Body of pancreas (tissue), 4 donors: Measurements from ENCODE around the gene PTPRN2. TPM values are rescaled to one million over a fixed set of nuclear protein-coding genes. Genes with fewer than 3 reads are reported as not detected.

Experiments
- ATAC-seq: fragments of 150-250 bp; one replicate; pipeline ENCODE4 v1.9.1; 2016
- DNase-seq, 4 donors: peaks; one replicate each; pipeline ENCODE4 v3.0.0-alpha.2; 2019
- H3K27ac ChIP-seq, 4 donors: fragments of 200-600 bp; sonication (generic); 1 replicate in 3 of 4; 2 replicates in 1 of 4; pipeline versions ENCODE4 v1.5.1 to v1.6.1; 2016 to 2019; ENCODE audit warnings: mild to moderate bottlenecking in 1 of 4, mixed read lengths in 1 of 4, moderate library complexity in 1 of 4
- H3K27me3 ChIP-seq, 2 donors: fragments of 200-600 bp; sonication (generic); one replicate each; pipeline ENCODE4 v1.6.0; 2016; ENCODE audit warnings: mild to moderate bottlenecking in 1 of 2
- H3K36me3 ChIP-seq, 2 donors: fragments of 200-600 bp; sonication (generic); replicated peaks in 1 of 2; 2 replicates each; pipeline ENCODE4 v1.5.1; 2016; ENCODE audit warnings: low read depth in 2 of 2; ENCODE audit not compliant: insufficient read depth in 1 of 2
- H3K4me1 ChIP-seq: fragments of 200-600 bp; sonication (generic); one replicate; pipeline ENCODE4 v1.6.0; 2016
- H3K4me3 ChIP-seq, 2 donors: fragments of 200-600 bp; sonication (generic); 1 replicate in 1 of 2; 2 replicates in 1 of 2; pipeline ENCODE4 v1.5.1; 2016 to 2019
- H3K9me3 ChIP-seq, 3 donors: fragments of 200-600 bp; sonication (generic); 1 replicate in 2 of 3; 2 replicates in 1 of 3; pipeline ENCODE4 v1.5.1; 2016
- CTCF ChIP-seq, 7 experiments: fragments of 450-650 bp in 4 of 7; fragments of 200-600 bp in 3 of 7; sonication (generic) in 3 of 7; IDR thresholded peaks; one replicate each; pipeline ENCODE4 v1.5.1; 2016 to 2019; ENCODE audit warnings: antibody characterized with exemption in 7 of 7
- POLR2A ChIP-seq, 3 donors: fragments of 450-650 bp; IDR thresholded peaks; one replicate each; pipeline ENCODE4 v1.6.1; 2016; ENCODE audit warnings: antibody characterized with exemption in 3 of 3, mild to moderate bottlenecking in 2 of 3
- WGBS, 2 donors: methylation state at CpG; one replicate each; pipeline ENCODE4 v1.1.5; 2017; 5-methylcytosine and 5-hydroxymethylcytosine counted together
- intact Hi-C: fragments of 100-400 bp; cut with DNase I; formaldehyde crosslinking; loops from one replicate; pipeline ENCODE4 v1.15.1; 2023
- total RNA-seq, 2 donors: library from RNA; depleted of rRNA; stranded (reverse); fragments of >200 nt; gene quantifications; one replicate each; pipeline ENCODE4 v1.1.0, GENCODE V29; 2016

The PTPRN2 gene
- total RNA-seq, 2 donors from 2014 or later: 31.6 to 76.1 TPM

GRCh38 chr7:158445421-158446175 is 142.0 kb downstream of the PTPRN2 start:
- TF ChIP-seq CTCF (IDR thresholded peaks at IDR 0.05): no peak
- TF ChIP-seq POLR2A (IDR thresholded peaks at IDR 0.05): no peak
- Histone ChIP-seq H3K36me3 (no peaks in the 10 kb centered on the region), H3K27ac (no peak overlapping the region), H3K4me1 (peaks cover 29% of the 10 kb centered on the region), H3K4me3 (no peak overlapping the region), H3K9me3 (no peaks in the 10 kb centered on the region), H3K27me3 (no peaks in the 10 kb centered on the region)
- intact Hi-C loops: no loop called here
- DNase-seq: no peak
- 73 to 85% methylated on average over 22 to 30 of the region's 30 CpGs for WGBS, 2 donors
- ATAC-seq: no peak

- 51 to 65% methylated on average over 25 of the region's 25 CpGs for WGBS, 2 donors
- no peaks in the 10 kb centered on the region for H3K9me3 ChIP-seq
- TF ChIP-seq CTCF (IDR thresholded peaks at IDR 0.05): no peak
- no peak for TF ChIP-seq POLR2A (IDR thresholded peaks at IDR 0.05)
- no peaks in the 10 kb centered on the region for H3K36me3 ChIP-seq
- no peak for ATAC-seq
- DNase-seq: peak in 1 of 4 donors; percentile 19
- H3K4me3 ChIP-seq: no peak overlapping the region
- no peaks in the 10 kb centered on the region for H3K27me3 ChIP-seq
- intact Hi-C loops: no loop called here
- peaks cover 29% of the 10 kb centered on the region for H3K4me1 ChIP-seq
- H3K27ac ChIP-seq: peak overlapping the region in 1 of 4 donors; percentile 12
Measured at GRCh38 chr7:158444501-158445420, 142.9 kb downstream of the PTPRN2 start.

- WGBS, 2 donors: 55 to 66% methylated on average over 8 to 18 of the region's 19 CpGs
- peak in 1 of 4 donors; percentile 38 for DNase-seq
- intact Hi-C loops: no loop called here
Measured at GRCh38 chr7:158443688-158444483, 143.7 kb downstream of the PTPRN2 start.

More at GRCh38 chr7:158443688-158444483, 143.7 kb downstream of the PTPRN2 start:
- Histone ChIP-seq H3K4me1 (peaks cover 29% of the 10 kb centered on the region), H3K36me3 (no peaks in the 10 kb centered on the region), H3K27me3 (no peaks in the 10 kb centered on the region), H3K4me3 (no peak overlapping the region), H3K9me3 (no peaks in the 10 kb centered on the region), H3K27ac (peak overlapping the region in 1 of 4 donors; percentile 12)
- ATAC-seq: no peak
- TF ChIP-seq POLR2A (IDR thresholded peaks at IDR 0.05): no peak
- TF ChIP-seq CTCF (IDR thresholded peaks at IDR 0.05): no peak
